Smooth muscle cell (in vitro differentiated cells): ENCODE data around the gene UBAP1. TPM values are rescaled to one million over a fixed set of nuclear protein-coding genes. Genes with fewer than 3 reads are reported as not detected.
"Not testable (repeated sequence)": the region's sequence is repeated elsewhere in the genome, so short reads cannot be mapped to it uniquely, and the experiment has no call there.

Experiments used
- DNase-seq: peaks from one replicate; lab custom pipeline; 2025; ENCODE audit not compliant: unreplicated experiment; lab: John Stamatoyannopoulos, UW
- H2AFZ ChIP-seq: fragments of 200-600 bp; sonication (generic); 2 replicates; pipeline ENCODE4 v1.6.0; 2016; ENCODE audit warnings: antibody characterized with exemption, low read depth, mild to moderate bottlenecking
- H3F3A ChIP-seq: fragments of 200-600 bp; sonication (generic); 2 replicates; pipeline ENCODE4 v1.6.0; 2017; ENCODE audit warnings: antibody characterized with exemption, low read depth
- H3K27ac ChIP-seq: fragments of 200-600 bp; sonication (generic); 2 replicates; pipeline ENCODE4 v1.5.1; 2016; ENCODE audit warnings: low read depth, mild to moderate bottlenecking
- H3K27me3 ChIP-seq: fragments of 200-600 bp; sonication (generic); 2 replicates; pipeline ENCODE4 v1.6.1; 2016; ENCODE audit warnings: low read depth, mild to moderate bottlenecking
- H3K36me3 ChIP-seq: fragments of 200-600 bp; sonication (generic); 2 replicates; pipeline ENCODE4 v1.5.1; 2016; ENCODE audit warnings: low read depth
- H3K4me1 ChIP-seq: fragments of 200-600 bp; sonication (generic); 2 replicates; pipeline ENCODE4 v1.5.1; 2016; ENCODE audit warnings: low read depth
- H3K4me2 ChIP-seq: fragments of 200-600 bp; sonication (generic); 2 replicates; pipeline ENCODE4 v1.6.0; 2016; ENCODE audit warnings: mild to moderate bottlenecking
- H3K4me3 ChIP-seq: fragments of 200-600 bp; sonication (generic); 2 replicates; pipeline ENCODE4 v1.5.1; 2016; ENCODE audit warnings: mild to moderate bottlenecking
- H3K79me2 ChIP-seq: fragments of 200-600 bp; sonication (generic); 2 replicates; pipeline ENCODE4 v1.6.0; 2016; ENCODE audit warnings: low read depth, mild to moderate bottlenecking
- H3K9ac ChIP-seq: fragments of 200-600 bp; sonication (generic); 2 replicates; pipeline ENCODE4 v1.6.0; 2016; ENCODE audit warnings: low read depth
- H3K9me3 ChIP-seq: fragments of 200-600 bp; sonication (generic); replicated peaks from 2 replicates; pipeline ENCODE4 v1.5.1; 2016; ENCODE audit warnings: low read depth
- H4K20me1 ChIP-seq: fragments of 200-600 bp; sonication (generic); 2 replicates; pipeline ENCODE4 v1.6.0; 2016; ENCODE audit warnings: low read depth
- CTCF ChIP-seq: fragments of 200-600 bp; sonication (generic); IDR thresholded peaks from 2 replicates; pipeline ENCODE4 v1.5.1; 2017; ENCODE audit warnings: borderline replicate concordance, mild to moderate bottlenecking, antibody characterized with exemption; ENCODE audit not compliant: insufficient read depth, poor library complexity, severe bottlenecking
- WGBS: methylation state at CpG from one replicate; pipeline ENCODE4 v1.1.7; 2016; ENCODE audit warnings: low lambda C conversion rate; 5-methylcytosine and 5-hydroxymethylcytosine counted together
- polyA plus RNA-seq: library from polyadenylated mRNA; unstranded; fragments of >200 nt; fragmentation: Nextera tagmentation; extraction: Ambion mirVana; gene quantifications from 2 replicates; pipeline ENCODE4 v1.2.1, GENCODE V29; 2016
- total RNA-seq: library from RNA; depleted of rRNA; stranded (reverse); fragments of >200 nt; gene quantifications from 2 replicates; pipeline ENCODE4 v1.2.3, GENCODE V29; 2014

The UBAP1 gene
- total and polyA plus RNA-seq, 2 experiments from 2014 or later = 45.0 to 49.9 TPM

GRCh38 chr9:34271265-34272006 is 92.6 kb downstream of the UBAP1 start:
- H3K9ac ChIP-seq = no peak overlapping the region
- H3K4me3 ChIP-seq = no peak overlapping the region
- H3K79me2 ChIP-seq = no peaks in the 10 kb centered on the region
- H3K4me2 ChIP-seq = no peak overlapping the region
- H2AFZ ChIP-seq = no peak overlapping the region
- no peaks in the 10 kb centered on the region for H3K4me1 ChIP-seq
- DNase-seq = no peak
- H3K27me3 ChIP-seq = no peaks in the 10 kb centered on the region
- no peak overlapping the region for H3K27ac ChIP-seq
- H3F3A ChIP-seq = no peaks in the 10 kb centered on the region
- H4K20me1 ChIP-seq = no peaks in the 10 kb centered on the region
- WGBS = 94% methylated on average over 5 of the region's 5 CpGs
- no peaks in the 10 kb centered on the region for H3K9me3 ChIP-seq
- TF ChIP-seq CTCF = no peak
- H3K36me3 ChIP-seq = no peaks in the 10 kb centered on the region

GRCh38 chr9:34272101-34272541 is 93.3 kb downstream of the UBAP1 start:
- no peak overlapping the region for H3K4me3 ChIP-seq
- no peaks in the 10 kb centered on the region for H3K9me3 ChIP-seq
- no peaks in the 10 kb centered on the region for H3K36me3 ChIP-seq
- no peak overlapping the region for H3K4me2 ChIP-seq
- WGBS = 89% methylated on average over 3 of the region's 3 CpGs
- H3K79me2 ChIP-seq = no peaks in the 10 kb centered on the region
- H3K4me1 ChIP-seq = no peaks in the 10 kb centered on the region
- no peak overlapping the region for H3K9ac ChIP-seq
- no peak overlapping the region for H2AFZ ChIP-seq
- DNase-seq = no peak
- H3K27ac ChIP-seq = no peak overlapping the region
- TF ChIP-seq CTCF = no peak
- H4K20me1 ChIP-seq = no peaks in the 10 kb centered on the region
- no peaks in the 10 kb centered on the region for H3K27me3 ChIP-seq
- no peaks in the 10 kb centered on the region for H3F3A ChIP-seq

GRCh38 chr9:34273588-34273987 is 94.7 kb downstream of the UBAP1 start:
- H3F3A ChIP-seq, DNase-seq, H2AFZ ChIP-seq, H3K4me3 ChIP-seq, H3K36me3 ChIP-seq, H3K27ac ChIP-seq, H3K4me1 ChIP-seq, H3K4me2 ChIP-seq, H3K9me3 ChIP-seq, H3K79me2 ChIP-seq, H3K27me3 ChIP-seq, H3K9ac ChIP-seq, H4K20me1 ChIP-seq: not testable (repeated sequence)
- no CpG with 5 or more reads among the region's 2 CpGs for WGBS

GRCh38 chr9:34275811-34276210 is 97.0 kb downstream of the UBAP1 start:
- DNase-seq = no peak
- H3K4me1 ChIP-seq = no peaks in the 10 kb centered on the region
- H3K27ac ChIP-seq = no peak overlapping the region
- H2AFZ ChIP-seq = no peak overlapping the region
- no peak for TF ChIP-seq CTCF
- no peak overlapping the region for H3K4me2 ChIP-seq
- no peak overlapping the region for H3K4me3 ChIP-seq
- no peaks in the 10 kb centered on the region for H3F3A ChIP-seq
- H3K9me3 ChIP-seq = no peaks in the 10 kb centered on the region
- H3K9ac ChIP-seq = no peak overlapping the region
- no peaks in the 10 kb centered on the region for H3K79me2 ChIP-seq
- no peaks in the 10 kb centered on the region for H3K27me3 ChIP-seq
- H4K20me1 ChIP-seq = no peaks in the 10 kb centered on the region
- 97% methylated on average over 6 of the region's 6 CpGs for WGBS
- no peaks in the 10 kb centered on the region for H3K36me3 ChIP-seq
